HG02642 (cell line): ENCODE measurements around the gene SH3RF3.

Source experiments
- ATAC-seq: cut with Tn5 transposase; IDR thresholded peaks from one replicate; pipeline ENCODE4 v1.9.1; 2021; ENCODE audit warnings: mild to moderate bottlenecking; ENCODE audit not compliant: unreplicated experiment, poor library complexity

The SH3RF3 gene

DNA sequence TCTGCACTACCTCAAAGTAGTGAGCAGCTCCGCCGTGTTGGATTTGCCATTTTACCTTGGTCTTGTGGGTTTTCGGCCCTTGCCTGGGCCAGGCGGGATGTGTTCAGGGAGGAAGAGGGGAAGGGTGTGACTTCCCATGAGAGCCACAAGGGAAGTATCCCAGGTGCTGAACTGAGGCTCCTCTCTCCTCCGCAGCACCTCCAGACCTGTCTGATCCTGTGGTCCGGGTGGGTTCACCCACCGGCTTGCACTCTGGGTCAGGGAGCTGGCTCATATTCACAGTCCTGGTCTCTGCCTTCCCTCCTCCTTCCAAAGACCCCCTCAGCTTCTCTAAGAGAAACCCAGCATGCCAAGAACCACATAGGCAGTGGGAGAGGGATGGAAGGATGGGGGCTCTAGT is 249.0 kb downstream of the SH3RF3 start:
- ATAC-seq = no peak

DNA sequence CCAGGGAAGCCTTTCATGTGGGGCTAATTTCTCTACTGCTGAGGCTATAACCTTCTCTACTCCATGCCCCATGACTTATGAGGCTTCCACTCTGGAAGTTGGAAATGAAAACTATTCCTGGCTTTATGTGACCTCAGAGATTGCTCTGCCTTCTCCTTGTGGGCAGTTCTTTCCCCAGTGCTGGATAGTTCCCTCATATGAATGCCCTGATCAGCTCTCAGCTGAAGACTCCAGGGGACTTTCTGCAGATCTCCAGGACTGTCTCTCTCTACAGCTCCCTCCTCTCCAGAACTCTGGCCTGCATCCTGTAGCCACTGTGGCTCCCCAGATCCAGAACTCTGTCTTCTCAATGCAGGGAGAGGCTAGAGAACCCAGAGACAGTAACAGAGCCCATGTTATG is 249.7 kb downstream of the SH3RF3 start:
- ATAC-seq = no peak

DNA sequence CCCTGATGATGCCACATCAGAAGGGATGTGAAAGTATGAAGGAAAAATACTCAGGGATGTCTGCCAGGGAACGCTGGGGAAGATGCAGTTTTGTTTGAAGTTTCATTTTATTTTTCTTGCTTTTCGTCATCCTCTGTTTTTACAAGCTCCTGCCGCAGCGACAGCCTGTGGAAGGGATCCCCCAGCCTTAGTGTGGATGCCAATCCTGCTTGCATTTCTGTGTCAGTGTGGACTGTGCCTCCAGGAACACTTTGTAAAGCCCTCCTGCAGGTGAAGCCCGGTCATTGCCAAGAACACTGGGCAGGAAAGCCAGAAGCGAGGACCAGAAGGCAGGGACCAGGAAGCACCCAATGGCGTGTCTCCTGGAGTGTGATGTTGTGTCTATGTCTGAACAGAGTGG is 250.5 kb downstream of the SH3RF3 start:
- ATAC-seq = no peak

- no peak for ATAC-seq
These were observed 251.7 kb downstream of the SH3RF3 start for GRCh38 chr2:109380502-109381326.

DNA sequence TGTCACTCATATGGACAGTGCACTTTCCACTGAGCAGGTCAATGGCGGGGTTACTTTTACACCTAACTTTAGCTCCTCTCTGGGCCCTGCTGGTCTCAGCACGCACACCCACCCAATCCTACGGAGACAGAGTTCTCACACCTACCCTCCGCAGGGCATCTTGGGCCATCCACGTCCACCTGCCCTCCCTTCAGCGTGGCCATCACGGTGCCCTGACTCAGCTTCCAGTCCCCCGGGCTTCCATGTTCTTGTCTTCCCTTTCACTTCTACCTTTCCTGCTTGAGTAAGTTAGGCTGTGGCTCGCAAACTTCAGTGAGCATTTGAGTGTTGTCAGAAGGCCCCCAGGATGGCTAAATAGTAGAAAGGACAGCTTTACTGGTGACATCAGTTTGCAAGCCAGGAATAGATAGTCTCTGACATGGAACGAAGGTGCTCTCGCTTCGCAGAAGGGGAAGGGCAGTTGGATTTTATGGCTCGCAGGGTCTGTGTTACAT is 252.4 kb downstream of the SH3RF3 start:
- ATAC-seq = no peak

DNA sequence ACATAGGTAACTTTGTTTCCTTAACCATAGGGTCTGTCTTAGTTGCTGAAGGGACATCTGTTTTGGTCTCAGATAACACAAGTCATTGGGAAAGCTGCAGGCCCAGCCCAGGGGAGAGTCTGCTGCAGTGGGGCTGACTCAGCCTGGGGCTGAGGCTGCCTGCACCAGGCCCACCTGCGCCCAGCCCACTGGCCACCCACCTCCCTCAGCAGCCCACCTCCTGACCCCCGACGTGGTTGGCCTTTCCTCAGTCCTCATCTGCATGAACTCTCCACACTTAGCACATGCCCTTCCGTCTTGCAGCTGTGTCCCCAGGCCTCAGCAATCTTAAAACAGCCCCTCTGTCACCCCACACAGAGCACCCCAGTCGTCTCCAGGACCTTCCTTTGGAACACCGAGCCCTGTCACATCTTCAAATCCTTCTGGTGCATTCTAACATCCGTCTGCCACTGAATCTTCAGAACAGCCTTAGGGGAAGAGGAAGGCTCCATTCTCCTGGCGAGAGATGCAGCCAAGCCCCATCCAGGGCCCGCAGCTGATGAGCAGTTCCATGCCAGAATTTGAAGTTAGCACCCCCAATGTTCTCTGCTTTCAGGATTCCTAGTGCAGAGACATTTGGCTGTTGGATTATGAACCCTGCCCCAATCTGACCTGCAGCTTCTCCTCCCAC is 253.4 kb downstream of the SH3RF3 start:
- no peak for ATAC-seq

DNA sequence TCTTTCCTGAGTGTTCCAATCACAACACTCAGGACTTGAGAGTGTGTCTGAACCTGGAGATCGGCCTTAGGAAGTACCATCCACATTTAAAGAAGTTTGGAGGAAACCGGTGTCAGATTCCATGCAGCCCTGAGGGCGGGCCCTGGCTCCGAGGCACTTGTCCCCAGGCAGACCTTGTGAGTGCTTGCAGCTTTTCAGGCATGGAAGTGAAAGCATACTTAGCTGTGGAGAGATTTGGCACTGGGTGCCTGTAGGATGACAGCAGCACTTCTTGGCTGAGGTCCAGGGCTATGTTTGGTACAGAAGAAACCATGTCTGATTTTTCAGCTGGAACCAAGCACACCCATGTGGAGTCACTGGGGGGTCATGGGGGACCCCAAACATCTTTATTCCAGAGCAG is 253.9 kb downstream of the SH3RF3 start:
- no peak for ATAC-seq

DNA sequence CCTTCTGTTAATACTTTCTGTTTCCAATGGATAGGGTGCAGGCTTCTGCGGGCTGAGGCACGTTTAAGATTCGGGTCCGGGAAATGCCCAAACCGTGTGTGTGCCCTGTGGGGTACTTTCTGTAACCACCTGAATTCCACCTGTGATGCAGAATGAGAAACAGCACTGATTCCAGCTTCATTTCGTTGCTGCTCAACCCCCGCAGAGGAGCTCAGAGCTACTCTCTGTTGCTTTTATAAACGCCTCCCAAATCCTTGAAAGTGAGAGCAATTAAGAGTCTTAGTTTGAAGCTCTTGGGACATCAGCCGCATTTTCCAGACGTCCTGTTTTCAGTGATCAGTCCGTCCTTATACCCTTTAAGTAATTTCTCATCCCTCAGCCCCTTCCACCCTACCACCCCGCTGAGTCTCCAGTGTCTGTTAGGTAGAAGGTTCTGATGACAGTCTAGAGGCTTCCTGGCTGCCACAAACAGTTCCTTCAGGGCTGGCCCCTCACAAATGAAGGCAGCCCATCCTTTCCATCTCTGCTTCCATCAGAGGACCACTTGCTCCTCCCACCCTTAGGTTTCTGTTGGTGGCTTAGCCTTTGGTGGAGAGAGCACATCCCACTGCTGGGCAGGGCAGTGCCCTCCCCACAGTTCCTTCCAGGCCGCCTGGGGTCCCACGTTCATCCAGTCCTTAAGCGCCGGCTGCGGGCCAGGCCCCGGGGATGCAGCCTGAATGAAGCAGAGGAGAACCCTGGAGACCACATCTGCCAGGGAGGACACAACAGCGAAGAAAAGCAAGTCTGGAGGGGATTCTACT is 254.7 kb downstream of the SH3RF3 start:
- no peak for ATAC-seq

GRCh38 chr2:109384308-109385271 is 255.6 kb downstream of the SH3RF3 start:
- no peak for ATAC-seq

DNA sequence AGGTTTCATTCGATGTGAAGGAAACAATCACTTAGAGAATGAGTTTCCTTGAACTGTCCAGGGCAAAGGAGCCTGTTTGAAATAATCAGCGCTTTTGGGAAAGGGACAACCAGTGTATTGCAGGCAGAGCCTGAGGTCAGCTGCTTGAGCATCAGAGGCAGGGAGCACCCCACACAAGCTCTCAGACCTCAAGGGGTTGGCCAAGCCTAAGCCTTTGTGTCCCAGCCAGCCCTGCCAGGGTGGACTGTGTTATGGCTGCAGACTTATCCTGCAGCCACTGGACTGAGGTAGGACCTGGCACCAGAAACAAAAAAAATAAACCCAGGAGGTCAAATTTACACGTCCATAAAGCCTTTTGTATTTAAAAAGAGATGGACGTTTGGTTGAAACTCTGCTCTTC is 256.5 kb downstream of the SH3RF3 start:
- no peak for ATAC-seq

GRCh38 chr2:109386004-109386695 is 257.1 kb downstream of the SH3RF3 start:
- no peak for ATAC-seq

DNA sequence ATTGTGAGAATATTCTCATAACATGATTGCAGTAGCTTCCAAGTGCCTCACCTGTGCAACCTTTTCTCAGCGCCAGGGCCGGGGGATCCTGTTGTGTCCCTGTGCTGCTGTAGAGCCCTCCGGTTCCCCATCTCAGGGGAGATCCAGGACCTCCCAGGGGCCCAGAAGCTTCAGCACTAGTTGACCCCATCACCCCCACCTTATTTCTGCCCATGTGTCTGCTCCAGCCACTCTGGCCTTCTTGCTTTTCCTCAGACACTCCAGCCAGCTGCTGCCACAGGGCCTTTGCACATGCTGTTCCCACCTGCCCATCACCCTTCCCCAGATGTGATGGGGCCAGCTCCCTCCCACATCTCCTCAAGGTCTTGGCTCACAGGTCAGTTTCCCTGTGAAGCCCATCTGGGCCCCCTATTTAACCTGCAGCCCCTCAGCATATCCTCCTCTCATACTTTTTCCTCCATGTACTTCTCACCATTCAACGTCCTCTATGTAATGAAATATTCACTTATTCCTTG is 258.3 kb downstream of the SH3RF3 start:
- ATAC-seq = no peak

DNA sequence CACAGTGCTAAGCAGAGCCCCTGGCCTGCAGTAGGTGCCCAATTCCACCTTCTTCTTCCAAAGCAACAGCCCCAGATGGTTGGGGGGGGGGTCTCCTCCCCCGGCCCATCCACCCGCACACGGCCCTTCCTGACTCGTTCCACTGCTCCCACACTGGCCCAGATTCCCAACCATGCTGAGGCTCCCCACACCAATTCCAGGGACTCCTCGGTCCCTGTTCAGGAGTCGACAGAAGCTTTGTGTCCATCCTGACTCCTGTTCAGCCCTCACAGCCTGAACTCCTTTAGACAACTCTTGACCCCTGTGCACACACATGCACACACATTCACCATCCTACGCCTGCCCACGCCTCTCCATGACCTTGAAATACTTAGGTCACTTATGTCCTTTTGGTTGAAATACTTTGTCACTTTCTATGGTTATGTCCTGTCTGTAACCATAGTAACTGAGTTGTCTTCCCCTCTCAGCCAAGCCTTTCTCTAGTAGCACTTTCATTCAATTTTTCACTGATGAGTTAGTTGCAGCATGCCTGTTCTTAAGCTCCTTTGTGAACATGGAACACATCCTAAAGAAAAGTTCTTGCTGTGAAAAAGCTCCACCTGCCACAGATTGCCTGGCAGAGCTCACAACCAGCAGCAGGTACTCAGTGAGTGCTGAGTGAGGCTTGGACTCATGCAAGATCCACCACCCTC is 258.9 kb downstream of the SH3RF3 start:
- ATAC-seq = no peak

- ATAC-seq = no peak
These were observed 262.2 kb downstream of the SH3RF3 start for GRCh38 chr2:109391243-109391642.

- ATAC-seq = no peak
These were observed 263.1 kb downstream of the SH3RF3 start for GRCh38 chr2:109392140-109392539.

DNA sequence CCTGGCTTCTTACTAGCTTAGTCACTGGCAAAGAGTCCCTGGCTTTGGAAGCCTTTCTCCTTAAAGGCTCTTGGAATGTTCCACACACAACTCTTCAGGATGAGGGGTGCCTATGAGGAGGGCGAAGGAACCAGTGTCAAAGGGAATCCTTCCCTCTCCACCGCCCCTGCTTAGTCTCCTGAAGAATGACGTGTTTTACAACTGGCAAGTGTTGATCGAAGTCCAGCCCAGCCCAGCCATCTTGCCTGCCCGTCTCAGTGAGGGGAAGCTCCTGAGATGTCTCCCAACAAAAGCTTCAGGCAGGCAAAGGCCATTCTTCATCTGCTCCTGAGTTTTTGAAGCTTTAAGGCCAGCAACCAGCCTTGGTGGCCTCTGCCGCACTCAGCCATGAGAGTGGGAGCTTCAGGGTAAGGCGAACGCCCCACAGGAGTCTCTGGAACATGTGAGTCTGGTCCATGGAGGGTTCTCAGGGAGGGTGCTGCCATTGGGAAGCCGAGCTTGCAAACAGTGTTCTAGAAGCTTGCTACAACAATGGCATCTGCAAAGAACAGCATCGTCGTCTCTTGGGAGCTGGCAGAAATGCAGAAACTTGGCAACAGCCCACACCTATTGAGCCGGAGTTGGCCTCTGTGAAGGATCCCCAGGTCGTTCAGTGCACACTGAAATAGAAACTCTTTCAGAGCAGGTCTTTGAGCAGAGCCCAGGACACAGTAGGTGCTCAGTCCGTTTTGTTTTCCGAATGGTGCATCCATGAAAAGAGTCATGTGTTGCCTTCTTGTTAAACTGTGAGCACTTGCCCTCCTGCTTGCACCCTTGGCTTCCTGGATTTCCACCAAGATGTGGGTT is 264.0 kb downstream of the SH3RF3 start:
- ATAC-seq = no peak

DNA sequence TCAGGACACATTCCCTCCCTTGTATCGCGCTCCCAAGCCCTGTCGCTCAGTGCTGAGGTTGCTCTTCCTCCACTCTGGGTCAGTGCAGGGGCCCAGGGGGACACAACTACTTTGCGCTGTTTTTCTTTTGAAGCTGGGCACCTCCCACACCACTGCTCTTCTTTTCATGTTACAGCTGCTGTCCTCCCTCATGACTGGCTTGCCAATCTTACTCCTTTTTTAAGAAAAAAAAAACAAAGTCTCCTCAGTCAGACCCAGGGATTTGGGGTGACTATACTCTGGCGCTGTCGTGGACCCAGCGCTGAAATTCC is 264.6 kb downstream of the SH3RF3 start:
- no peak for ATAC-seq
